GM19351 (cell line): Measurements from ENCODE around the gene MISFA.
"Not testable (repeated sequence)": the region's sequence is repeated elsewhere in the genome, so short reads cannot be mapped to it uniquely, and the experiment has no call there.

Experiments
- ATAC-seq: cut with Tn5 transposase; IDR thresholded peaks from one replicate; pipeline ENCODE4 v1.9.1; 2021; ENCODE audit warnings: mild to moderate bottlenecking, moderate library complexity; ENCODE audit not compliant: unreplicated experiment

Gene MISFA

DNA sequence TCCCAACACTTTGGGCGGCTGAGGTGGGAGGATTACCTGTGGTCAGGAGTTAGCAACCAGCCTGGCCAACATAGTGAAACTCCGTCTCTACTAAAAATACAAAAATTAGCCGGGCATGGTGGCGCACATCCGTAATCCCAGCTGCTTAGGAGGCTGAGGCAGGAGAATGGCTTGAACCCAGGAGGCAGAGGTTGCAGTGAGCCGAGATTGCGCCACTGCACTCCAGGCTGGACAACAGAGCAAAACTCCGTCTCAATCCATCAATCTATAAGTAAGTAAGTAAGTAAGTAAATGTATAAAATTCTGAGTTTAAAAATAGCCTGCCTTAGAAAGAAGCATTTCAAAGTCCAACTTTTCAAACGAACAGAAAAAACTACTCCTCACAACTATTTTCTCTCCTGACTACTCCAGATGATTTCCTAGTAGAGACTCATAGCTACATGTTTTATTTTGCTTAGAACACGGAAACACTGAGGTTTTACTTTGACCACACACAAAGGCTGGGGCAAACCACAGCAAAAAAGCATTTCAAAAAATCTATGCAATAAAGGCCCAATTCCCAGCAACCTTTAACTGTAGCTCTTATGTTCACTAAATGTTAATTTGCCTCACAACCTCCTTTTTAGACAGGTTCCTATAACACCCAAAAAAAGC is 18.2 kb downstream of the MISFA start:
- ATAC-seq: peak; percentile 36

DNA sequence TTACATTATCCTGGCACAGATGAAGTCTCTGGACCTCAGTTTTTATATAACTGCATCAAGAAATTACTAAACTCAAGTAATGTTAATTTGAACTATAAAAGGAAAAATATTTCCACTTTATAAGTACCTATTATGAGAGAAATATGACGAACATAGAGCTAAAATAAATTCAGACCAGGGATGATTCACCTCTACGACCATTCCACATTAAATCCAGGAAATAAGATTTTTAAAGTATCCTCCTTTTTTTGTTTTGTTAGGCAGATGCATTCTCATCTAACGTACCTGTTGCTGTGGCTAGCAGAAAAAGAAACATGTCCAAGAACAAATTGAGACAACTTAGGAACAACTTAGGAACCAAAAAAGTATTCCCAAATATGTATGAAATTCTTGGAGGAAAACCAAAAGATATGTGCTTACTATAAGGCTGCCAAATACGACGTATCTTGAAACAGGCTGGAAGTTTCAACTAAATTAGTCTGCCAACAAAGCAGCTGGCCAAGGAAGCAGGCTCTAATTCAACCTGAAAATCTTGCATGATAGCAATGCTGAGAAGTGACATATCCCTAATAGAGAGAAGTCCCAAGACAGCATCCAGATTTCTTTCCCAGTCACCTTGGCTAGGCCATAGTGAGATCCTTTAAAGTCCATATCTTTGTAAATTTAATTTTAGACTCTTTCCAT is 18.9 kb downstream of the MISFA start:
- ATAC-seq: no peak

- ATAC-seq: no peak
Measured at GRCh38 chr11:18623707-18624106, 24.1 kb downstream of the MISFA start.

DNA sequence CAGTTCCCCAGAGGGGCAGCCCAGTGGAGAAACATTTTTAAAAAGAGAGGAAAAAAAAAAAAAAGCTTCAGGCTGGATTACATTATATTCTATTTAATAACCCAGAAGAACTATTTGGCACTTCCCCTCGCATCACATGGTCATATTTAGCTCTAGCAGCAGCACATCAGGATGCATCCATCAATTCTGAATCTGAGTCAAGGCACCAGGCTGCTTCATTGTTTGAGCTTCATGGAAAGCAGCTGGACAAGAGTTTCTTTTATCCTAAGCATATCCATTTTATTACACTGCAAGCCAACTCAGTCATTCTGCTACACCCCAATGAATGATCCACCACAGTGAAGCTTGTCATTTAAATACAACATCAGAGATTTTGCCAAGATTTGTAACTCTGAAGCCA is 24.6 kb downstream of the MISFA start:
- ATAC-seq: no peak

GRCh38 chr11:18632841-18633240 is 33.3 kb downstream of the MISFA start:
- no peak for ATAC-seq

- ATAC-seq: peak; percentile 52
Measured at GRCh38 chr11:18633256-18634139, 33.9 kb downstream of the MISFA start.

DNA sequence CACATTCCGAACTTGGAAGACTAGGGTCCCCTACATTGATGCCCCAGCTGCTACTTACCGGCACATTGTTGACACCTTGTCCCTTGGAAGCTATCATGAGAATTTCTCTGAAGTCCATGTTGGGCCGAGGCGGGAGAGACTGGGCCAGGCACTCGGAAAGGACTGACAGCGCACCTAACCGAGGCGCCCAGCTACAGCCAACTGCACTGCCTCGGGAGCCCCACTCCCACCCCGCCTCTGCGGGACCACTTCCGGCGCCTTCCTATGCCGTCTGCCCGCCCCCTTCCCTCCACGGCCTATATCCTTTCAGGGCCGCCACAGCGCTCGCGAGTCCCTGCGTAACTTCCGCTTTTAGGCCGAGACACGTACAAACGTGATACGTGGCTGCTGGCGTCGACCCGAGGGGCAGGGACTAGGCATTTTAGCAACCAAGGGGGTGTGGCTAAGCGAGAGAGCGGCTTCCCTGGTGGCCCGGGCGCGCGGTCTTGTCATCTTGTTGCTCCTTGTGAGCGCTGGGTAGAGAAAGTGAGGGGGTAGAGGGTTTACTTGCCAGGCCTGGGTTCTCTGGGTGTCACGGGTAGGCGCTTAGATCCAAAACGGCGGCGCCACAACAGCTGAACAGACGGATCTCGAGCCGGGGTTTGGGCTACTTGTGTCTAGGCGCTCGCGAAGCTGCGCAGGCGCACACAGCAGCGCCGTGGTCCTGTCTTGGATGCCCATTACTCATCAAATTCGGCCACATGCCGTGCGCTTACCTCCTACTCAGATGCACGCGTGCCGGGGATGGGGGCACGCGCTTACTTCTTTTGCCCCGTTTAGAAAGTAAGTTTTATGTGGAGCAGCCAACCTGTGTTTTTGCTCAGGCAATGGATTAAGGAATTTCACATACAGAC is 34.8 kb downstream of the MISFA start, which contains the start of gene SPTY2D1:
Gene SPTY2D1, minus strand, starts transcription at position 203 of the 893 bp plus-strand sequence. Its CDS starts 85 bp downstream, at position 118.
- ATAC-seq: peak; percentile 94

GRCh38 chr11:18641677-18642076 is 42.1 kb downstream of the MISFA start:
- no peak for ATAC-seq

DNA sequence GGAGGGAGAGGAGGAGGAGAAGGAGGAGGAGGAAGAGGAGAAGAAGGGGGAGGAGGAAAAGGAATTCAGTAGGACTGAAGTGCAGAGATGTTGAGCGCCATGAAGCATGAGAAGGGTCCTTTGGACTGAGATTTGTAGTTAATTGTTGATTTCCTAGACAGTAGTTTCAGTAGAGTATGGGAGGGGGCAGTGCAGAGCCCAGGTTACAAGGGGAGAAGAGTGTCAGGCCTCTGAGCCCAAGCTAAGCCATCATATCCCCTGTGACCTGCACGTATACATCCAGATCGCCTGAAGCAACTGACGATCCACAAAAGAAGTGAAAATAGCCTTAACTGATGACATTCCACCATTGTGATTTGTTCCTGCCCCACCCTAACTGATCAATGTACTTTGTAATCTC is 43.4 kb downstream of the MISFA start:
- ATAC-seq: not testable (repeated sequence)

DNA sequence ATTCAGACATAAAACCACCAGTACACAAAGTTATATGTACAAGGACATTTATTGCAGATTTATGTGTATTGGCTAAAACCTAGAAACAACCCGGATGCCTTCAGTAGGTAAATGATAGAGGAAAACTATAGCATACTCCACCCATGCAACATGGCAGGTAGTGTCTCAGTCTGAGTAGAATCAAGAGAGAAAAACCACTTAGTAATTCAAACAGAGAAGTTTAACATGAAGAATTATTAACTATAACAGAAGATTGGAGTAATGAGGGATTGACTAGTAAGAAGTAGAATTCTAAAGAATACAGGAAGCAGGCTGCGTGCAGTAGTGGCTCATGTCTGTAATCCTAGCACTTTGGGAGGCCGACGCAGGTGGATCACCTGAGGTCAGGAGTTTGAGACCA is 50.8 kb downstream of the MISFA start:
- ATAC-seq: no peak

- ATAC-seq: no peak
Measured at GRCh38 chr11:18650859-18651557, 51.4 kb downstream of the MISFA start.
